AG04449 (cell line): ENCODE measurements around the gene INS.
"Not testable (repeated sequence)": the region's sequence is repeated elsewhere in the genome, so short reads cannot be mapped to it uniquely, and the experiment has no call there.

Source experiments
- CTCF ChIA-PET: fragments of 350-600 bp; formaldehyde crosslinking; extraction: SDS; loops from one replicate; lab custom pipeline; 2021; ENCODE audit warnings: antibody characterized with exemption; lab: Yijun Ruan, JAX
- POLR2A ChIA-PET: fragments of 400-600, 350-600 bp; formaldehyde crosslinking; extraction: SDS; loops from one replicate; lab custom pipeline; 2020; ENCODE audit warnings: antibody characterized with exemption, inconsistent platforms; lab: Yijun Ruan, JAX
- DNase-seq: peaks from one replicate; pipeline ENCODE4 v3.0.0-alpha.2; 2010; ENCODE audit warnings: low read depth, low spot score
- H3K4me3 ChIP-seq: 2 replicates; pipeline ENCODE4 v1.5.1; 2011; ENCODE audit warnings: low read depth, mild to moderate bottlenecking, control low read depth, low read length
- TF ChIP-seq, protein P1 (sequence below): IDR thresholded peaks from one replicate; pipeline ENCODE4 v1.5.1; 2011; ENCODE audit warnings: mild to moderate bottlenecking, moderate library complexity, low read length, control low read depth, inconsistent platforms; ENCODE audit not compliant: insufficient read depth; ENCODE audit errors: missing control alignments

The INS gene

DNA sequence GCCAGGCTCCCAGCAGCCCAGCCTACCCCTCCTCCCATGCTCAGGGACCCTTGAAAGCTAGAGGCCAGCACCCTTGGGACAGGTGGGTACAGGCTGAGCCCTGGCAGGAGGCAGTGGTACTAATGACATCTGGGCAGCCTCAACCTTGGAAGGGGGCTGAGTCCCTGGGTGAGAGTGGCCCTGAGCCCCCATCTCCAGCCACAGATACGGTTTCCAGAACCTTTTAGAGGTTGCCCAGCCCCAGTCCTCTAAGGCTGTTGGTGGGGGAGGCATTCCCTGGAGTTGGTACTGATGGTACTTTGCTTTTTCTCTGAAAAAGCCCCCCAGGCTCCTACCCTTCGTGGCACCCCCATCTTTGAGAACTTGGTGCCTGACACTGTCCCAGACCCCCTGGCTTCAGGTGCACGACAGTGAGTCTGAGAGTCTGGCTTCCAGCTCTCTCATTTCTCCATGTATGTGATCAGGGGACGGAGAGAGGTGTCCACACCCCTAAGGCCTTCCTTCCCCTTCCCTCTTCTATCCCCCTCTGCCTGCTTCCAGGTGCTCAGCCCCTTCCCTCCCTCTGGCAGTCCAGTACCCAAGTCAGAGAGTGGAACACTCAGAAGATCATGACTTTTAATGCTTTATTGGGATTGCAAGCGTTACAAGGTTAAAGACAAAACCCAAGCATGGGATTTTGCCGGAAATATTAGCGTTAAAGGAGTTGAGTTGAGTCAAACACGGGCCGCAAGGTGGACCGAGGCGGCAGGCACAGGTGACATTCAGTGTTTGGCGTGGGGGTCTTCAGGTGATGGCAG lies 32.3 kb downstream of the INS start:
- CTCF ChIA-PET, result interaction anchor here (0.7 to 1.5 kb wide), 2 partner anchors 21 to 90 kb away, joined by 3 to 5 read pairs; no protein-coding TSS in a partner anchor
- POLR2A ChIA-PET, result no interaction called here
- no peak overlapping the region for H3K4me3 ChIP-seq
- TF ChIP-seq, protein P1, sequence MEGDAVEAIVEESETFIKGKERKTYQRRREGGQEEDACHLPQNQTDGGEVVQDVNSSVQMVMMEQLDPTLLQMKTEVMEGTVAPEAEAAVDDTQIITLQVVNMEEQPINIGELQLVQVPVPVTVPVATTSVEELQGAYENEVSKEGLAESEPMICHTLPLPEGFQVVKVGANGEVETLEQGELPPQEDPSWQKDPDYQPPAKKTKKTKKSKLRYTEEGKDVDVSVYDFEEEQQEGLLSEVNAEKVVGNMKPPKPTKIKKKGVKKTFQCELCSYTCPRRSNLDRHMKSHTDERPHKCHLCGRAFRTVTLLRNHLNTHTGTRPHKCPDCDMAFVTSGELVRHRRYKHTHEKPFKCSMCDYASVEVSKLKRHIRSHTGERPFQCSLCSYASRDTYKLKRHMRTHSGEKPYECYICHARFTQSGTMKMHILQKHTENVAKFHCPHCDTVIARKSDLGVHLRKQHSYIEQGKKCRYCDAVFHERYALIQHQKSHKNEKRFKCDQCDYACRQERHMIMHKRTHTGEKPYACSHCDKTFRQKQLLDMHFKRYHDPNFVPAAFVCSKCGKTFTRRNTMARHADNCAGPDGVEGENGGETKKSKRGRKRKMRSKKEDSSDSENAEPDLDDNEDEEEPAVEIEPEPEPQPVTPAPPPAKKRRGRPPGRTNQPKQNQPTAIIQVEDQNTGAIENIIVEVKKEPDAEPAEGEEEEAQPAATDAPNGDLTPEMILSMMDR, result no peak
- DNase-seq, result no peak

DNA sequence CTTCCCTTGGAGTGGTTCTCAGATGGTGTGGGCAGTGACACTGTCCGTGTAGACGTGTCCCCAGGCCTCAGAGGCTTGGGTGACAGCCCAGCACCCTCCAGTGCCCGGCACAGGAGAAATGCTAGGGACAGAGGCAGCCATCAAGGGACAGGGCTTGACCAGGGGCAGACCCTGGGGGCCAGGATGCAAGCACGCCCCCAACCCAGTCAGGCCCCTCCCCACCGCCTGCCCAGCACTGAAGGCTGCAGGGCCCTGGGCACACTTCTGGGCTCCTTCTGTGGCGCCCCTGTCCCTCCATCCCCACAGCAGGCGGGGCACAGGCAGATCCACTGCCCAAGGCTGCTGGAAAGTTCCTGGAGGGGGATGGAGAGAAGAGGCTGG lies 32.9 kb downstream of the INS start:
- DNase-seq, result no peak
- no peak overlapping the region for H3K4me3 ChIP-seq
- CTCF ChIA-PET, result interaction anchor here (1.2 to 1.5 kb wide), 2 partner anchors 22 to 24 kb away, joined by 4 to 5 read pairs; no protein-coding TSS in a partner anchor
- POLR2A ChIA-PET, result no interaction called here
- TF ChIP-seq, protein P1, result no peak

DNA sequence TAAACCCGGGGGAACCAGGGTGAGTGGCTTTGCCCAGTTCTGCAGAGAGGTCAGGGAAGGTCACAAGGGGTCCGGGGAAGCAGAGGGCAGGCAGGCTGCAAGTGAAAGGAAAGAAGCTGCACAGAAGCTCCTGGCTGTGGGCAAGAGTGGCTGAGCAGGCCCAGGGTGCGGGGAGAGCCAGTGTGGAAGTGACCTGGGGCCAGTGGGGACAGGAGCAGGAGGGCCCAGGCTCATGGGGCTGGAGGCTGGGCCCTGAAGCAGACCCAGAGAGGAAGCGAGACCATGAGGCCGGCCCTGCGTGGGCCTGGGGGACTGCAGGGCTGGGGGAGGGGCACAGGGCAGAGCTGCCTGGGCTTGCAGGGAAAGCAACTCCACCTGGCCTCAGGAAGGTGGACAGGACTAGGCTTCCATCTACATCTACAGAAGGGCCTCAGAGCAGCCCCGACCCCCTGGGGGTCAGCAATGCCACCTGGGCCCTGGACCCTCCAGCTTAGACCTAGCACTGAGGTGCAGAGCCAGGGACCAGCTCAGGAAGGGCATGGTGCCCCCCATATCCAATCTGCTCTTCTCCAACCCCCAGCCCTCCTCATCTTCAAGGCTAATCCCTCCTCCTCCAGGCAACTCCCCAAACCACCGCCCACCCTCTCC lies 33.4 kb downstream of the INS start:
- POLR2A ChIA-PET, result no interaction called here
- TF ChIP-seq, protein P1, result no peak
- CTCF ChIA-PET, result interaction anchor here (1.2 kb wide), 1 partner anchor 24 kb away, joined by 4 read pairs; no protein-coding TSS in a partner anchor
- H3K4me3 ChIP-seq, result no peak overlapping the region
- no peak for DNase-seq

DNA sequence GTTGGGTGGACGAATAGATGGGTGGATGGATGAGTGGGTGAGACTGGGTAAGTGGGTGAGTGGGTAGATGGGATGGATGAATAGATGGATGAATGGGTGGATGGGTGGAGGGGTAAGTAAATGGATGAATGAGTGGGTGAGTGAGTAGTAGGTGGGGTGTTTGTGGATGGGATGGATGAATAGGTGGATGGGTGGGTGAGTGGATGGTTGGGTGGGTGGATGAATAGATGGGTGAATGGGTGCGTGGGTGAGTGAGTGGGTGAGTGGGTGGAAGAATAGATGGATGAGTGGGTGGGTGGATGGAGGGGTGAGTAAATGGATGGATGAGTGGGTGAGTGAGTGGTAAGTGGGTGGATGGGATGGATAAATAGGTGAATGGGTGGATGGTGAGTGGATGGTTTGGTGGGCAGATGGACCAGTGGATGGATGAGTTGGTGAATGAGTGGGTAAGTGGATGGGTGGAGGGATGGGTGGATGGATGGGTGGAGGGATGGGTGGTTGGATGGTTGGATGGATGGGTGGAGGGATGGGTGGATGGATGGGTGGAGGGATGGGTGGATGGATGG lies 34.4 kb downstream of the INS start:
- POLR2A ChIA-PET, result no interaction called here
- H3K4me3 ChIP-seq, result no peak overlapping the region
- TF ChIP-seq, protein P1, result no peak
- CTCF ChIA-PET, result no interaction called here
- no peak for DNase-seq

DNA sequence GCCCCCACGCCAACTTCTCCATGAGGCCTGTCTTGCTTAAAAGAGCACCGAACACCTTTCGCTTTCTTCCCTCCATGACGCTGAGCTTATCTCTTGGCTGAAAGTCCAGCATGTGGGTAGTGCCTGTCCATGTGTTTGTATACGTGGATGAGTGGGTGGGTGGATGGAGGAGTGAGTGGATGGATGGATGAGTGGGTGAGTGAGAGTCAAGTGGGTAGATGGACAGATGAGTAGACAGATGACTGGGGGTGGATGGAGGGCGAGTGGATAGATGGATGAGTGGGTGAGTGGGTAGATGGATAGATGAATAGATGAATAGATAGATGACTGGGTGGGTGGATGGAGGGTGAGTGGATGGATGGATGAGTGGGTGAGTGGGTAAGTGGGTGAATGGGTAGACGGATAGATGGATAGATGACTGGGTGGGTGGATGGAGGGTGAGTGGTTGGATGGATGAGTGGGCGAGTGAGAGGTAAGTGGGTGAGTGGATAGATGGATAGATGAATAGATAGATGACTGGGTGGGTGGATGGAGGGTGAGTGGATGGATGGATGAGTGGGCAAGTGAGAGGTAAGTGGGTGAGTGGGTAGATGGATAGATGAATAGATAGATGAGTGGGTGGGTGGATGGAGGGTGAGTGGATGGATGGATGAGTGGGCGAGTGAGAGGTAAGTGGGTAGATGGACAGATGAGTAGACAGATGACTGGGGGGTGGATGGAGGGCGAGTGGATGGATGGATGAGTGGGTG lies 36.1 kb downstream of the INS start:
- CTCF ChIA-PET, result interaction anchor here (1.0 to 1.1 kb wide), 2 partner anchors 15 to 89 kb away, joined by 3 to 4 read pairs; no protein-coding TSS in a partner anchor
- POLR2A ChIA-PET, H3K4me3 ChIP-seq, DNase-seq: not testable (repeated sequence)

DNA sequence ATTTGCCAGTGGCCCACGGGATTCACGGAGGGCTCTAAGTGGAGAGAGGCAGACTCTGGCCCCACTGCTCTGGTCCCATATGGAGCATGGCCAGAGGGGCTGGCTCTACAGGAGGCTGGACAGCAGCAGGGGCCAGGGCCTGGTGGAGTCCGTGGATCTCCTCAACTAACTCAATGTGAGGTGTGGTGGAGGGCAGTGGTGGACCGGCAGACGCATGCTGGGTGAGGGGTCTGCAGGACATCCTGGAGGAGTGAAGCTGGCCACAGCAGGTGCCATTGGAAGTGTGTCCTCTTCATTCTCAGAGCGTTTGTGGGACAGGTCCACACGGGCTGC lies 37.4 kb downstream of the INS start:
- CTCF ChIA-PET, result interaction anchor here (1.0 to 1.1 kb wide), 3 partner anchors 13 to 87 kb away, joined by 3 to 4 read pairs (median 3); no protein-coding TSS in a partner anchor
- H3K4me3 ChIP-seq, result no peak overlapping the region
- TF ChIP-seq, protein P1, result no peak
- no peak for DNase-seq
- POLR2A ChIA-PET, result no interaction called here
